ENCODE results near the gene SNX14.

DNA sequence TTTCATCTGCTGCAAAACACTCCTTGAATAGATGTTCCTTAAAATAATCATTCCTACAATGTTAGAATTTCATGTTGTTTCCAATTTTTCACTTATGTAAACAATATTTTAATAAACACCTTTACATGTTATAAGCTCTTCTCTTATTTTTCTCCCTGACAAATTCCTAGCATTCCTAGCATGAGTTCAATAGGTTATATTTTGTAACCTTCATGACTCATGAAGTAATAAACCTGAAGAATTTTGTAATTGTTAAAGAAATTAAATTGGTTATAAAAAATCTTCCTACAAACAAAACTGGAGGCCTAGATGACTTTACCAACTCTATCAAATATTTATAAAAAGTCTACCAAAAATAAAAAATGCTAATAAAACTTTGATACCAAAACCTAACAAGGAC is 77.5 kb downstream of the SNX14 start:
- TF ChIP-seq, protein P1, sequence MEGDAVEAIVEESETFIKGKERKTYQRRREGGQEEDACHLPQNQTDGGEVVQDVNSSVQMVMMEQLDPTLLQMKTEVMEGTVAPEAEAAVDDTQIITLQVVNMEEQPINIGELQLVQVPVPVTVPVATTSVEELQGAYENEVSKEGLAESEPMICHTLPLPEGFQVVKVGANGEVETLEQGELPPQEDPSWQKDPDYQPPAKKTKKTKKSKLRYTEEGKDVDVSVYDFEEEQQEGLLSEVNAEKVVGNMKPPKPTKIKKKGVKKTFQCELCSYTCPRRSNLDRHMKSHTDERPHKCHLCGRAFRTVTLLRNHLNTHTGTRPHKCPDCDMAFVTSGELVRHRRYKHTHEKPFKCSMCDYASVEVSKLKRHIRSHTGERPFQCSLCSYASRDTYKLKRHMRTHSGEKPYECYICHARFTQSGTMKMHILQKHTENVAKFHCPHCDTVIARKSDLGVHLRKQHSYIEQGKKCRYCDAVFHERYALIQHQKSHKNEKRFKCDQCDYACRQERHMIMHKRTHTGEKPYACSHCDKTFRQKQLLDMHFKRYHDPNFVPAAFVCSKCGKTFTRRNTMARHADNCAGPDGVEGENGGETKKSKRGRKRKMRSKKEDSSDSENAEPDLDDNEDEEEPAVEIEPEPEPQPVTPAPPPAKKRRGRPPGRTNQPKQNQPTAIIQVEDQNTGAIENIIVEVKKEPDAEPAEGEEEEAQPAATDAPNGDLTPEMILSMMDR (IDR thresholded peaks at IDR 0.05), result no peak
- no peak for TF ChIP-seq EP300 (IDR thresholded peaks at IDR 0.05)

Data from ovary (tissue), 3 donors.